RKO (cell line): ENCODE data around the gene MAPKAP1.

ENCODE experiments used
- DNase-seq: peaks from one replicate; pipeline ENCODE4 v3.0.0-alpha.2; 2016; ENCODE audit warnings: low spot score

Gene MAPKAP1

DNA sequence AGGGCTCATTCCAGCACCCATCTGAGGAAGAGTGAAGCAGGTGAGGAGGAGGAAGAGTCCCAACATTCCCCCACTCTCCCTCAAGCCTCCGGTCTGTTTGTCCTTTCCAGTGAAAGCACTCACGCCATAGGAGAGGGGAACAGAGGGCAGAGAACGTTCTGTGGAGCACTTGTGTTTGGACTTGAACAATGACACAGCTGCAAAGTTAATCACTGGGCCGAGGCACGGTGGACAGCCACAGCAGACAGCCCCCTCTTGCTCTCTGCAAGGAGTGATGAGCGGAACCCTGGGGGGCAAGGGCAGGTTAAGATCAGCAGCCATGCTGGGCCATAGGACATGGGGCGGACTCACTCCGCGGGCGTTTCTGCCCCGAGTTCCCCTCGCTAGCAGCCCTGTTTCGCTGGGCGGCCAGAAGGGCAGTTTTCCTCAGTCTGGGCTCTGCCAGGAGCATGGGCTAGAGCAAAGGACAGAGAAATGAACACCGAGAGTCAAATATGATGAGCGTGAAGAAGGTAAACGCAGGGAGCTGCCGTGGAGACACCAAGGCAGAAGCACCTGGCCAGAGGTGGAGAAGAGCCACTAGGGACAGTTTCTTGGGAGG, 259.7 kb downstream of the MAPKAP1 start:
- no peak for DNase-seq

- no peak for DNase-seq
Observed at GRCh38 chr9:125446561-125447094, 260.4 kb downstream of the MAPKAP1 start.

GRCh38 chr9:125444956-125445506, 262.0 kb downstream of the MAPKAP1 start:
- no peak for DNase-seq

GRCh38 chr9:125444166-125444565, 262.8 kb downstream of the MAPKAP1 start:
- no peak for DNase-seq

DNA sequence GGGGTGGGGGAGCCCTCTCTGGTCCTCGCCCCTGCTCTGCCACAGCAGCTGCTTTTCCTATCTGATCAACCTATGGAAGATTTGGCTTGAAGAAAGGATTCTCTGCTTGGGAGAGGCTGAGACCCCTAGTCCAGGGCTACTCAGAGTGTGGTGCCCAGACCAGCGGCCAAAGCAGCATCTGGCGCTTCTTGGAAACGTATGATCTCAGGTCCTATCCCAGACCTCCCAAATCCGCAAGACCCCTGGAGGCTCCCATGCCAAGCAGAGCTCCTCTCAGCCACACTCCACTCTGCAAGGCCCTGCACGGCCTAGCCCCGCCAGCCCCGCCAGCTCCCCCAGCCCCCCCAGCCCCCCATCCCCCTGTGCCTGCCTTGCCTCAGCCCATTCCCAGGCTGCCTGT, 263.6 kb downstream of the MAPKAP1 start:
- no peak for DNase-seq

- DNase-seq, result no peak
Observed at GRCh38 chr9:125442452-125442851, 264.6 kb downstream of the MAPKAP1 start.

DNA sequence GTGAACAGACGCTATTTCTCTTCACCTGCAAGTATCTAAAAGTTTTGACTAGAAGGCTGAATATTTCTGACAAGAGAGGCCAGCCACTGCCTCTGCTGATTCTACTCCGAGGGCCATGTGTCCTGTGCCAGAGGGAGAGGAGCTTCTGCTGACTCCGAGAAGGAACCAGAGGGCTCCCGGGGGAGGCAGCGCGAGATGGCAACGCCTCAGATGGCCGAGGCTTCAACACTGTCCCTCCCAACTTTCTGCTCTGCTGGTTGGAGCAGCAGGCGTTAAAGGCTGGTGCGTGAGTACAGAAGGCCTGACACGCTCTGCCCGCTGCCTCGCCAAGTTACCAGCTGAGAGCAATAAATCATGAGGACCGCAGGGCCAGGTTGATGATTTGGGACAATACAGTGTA, 266.6 kb downstream of the MAPKAP1 start:
- DNase-seq, result no peak

- DNase-seq, result no peak
Observed at GRCh38 chr9:125439434-125440272, 267.4 kb downstream of the MAPKAP1 start.

DNA sequence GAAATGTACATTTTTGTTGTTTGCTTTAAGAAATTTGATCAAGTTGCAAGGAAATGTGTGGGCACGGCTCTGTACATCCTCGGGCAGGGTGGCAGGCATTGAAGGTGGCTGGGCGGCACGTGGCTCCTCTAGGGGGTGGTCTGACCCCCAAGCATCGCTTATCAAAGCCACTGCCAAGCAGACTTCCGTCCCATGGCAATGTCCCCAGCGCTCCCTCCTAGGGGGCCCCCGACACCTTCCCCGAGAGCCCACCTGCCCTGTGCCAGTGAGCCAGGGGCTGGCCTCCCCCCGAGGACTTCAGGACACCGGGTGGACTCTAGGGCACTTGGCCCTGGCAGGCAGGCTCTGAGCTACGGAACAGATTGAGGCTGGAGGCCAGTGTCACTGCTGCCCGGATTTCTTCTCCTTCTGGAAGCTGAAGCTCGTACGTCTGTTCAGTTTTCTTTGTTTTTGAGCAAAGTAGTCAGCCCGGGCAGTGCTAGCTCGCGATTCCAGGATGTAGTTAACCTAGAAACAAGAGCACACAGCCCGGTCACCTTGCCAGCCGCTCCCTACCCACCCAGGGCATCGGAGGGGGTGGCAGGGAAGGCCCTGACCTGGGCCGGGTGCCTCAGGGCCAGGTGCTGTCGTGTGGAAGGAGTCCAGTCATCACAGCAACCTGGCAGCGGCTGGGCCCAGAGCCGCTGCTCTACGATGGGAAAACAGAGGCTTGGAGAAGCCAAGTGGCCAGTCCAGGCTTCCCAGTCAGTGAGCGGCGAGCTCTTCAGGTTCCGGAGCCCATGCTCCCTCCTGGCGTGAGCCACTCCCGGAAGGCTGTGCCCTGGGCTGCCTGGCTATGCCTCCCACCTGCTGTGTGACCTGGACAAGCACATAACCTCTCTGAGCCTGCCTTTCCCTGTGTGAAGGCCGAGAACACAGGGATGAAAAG, 268.2 kb downstream of the MAPKAP1 start:
- DNase-seq, result no peak

DNA sequence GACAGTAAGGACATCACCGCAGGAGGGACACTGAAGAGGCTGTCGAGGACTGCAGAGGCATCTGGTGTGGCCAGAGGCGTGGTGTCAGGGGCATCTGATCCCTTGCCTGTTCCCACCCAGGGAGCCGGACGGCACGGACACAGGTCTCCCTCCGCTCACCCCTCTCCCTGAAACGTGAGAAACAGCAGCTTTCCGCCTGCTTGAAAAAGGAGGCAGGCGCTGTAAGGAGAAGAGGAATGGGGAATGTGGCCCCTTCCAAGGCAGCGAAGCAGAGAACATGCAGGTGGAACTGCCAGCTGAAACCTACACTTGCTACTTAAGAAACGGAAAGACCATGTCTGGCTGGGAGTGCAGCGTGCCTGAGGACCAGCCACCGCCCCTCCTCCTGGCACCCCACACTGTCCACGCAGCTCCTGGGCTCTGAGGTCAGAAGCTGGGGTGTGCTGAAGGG, 269.2 kb downstream of the MAPKAP1 start:
- no peak for DNase-seq

DNA sequence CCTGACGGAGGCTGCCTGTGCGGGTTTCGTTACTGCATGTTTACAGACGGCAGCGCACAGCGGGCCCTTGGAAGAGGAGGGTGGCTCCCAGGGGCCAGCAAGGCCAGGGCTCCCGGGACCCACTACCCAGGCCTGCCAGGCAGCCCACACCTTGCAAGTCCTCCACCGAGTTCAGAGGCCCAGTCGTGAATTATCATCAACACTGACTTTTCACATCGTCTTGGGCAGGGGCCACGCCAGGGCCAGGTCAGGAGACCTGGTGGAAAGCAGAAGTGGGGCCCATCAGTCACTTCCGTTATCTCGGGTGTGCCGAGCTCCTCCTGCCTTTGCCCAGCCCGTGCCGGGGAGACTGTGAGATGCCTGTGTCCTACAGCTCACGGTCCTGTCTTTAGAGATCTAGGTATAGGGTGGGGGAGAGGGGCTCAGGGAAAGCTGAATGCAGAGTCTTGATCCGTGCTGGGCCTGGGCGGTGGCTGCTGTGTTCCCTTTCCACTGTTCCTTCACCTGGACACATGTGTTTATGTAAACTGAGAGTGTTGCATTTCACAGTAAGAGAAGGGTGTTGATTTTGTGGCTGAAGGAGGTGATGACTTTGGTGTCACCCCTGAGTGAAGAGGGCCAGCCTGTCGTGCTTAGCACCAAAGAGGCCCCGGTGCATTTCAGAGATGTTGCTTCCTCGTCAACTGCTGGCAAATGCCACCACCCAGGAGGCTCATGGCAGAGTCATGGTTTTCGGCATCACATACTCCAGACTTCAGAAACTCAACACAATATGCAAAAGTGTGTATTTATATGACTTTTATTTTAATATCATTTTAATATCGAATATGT, 270.2 kb downstream of the MAPKAP1 start:
- no peak for DNase-seq

- DNase-seq, result no peak
Observed at GRCh38 chr9:125435776-125436612, 271.0 kb downstream of the MAPKAP1 start.

GRCh38 chr9:125434986-125435775, 271.8 kb downstream of the MAPKAP1 start:
- DNase-seq, result no peak

DNA sequence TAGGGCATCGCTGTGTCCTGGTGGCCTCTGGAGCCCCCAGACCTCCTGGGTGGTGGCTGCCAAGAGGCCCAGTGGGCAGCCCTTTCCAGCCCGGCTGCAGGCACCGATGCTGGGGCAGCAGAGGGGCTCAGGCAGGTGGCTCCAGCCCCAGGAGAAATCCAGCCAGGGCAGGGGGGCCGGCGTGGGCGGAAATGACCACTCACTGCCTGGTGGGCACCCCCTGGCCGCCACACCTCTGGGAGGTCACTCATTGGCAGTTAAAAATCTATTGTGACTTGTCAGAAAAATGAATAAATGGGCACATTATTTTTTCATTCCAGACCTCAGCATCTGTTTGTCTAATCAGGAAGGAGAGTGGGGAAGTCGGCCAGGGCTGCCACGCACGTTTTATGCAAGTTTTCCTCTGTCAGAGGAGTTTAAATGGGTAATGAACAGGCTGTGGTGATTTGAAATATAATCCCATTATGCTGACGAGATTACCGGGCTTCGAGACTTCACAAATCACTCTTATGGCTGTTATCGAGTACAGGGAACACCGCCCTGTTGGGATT, 273.5 kb downstream of the MAPKAP1 start:
- no peak for DNase-seq

- DNase-seq, result no peak
Observed at GRCh38 chr9:125432715-125433385, 274.2 kb downstream of the MAPKAP1 start.

GRCh38 chr9:125431741-125432271, 275.2 kb downstream of the MAPKAP1 start:
- no peak for DNase-seq

GRCh38 chr9:125431012-125431305, 276.0 kb downstream of the MAPKAP1 start:
- DNase-seq, result no peak
